Measurements from ENCODE around the gene RUNDC3A.

RUNDC3A gene

GRCh38 chr17:44308320-44308818 is at the start of gene RUNDC3A:
RUNDC3A (plus strand) TSS chr17:44308601; CDS start chr17:44308833, 232 bp downstream.
- Histone ChIP-seq H3K27me3 (ENCODE audit: control insufficient read depth in 1 of 2, insufficient read depth in 2 of 2, low read length in 2 of 2) (peaks cover 4 to 7% of the 10 kb centered on the region in 2 donors), H3K9ac (ENCODE audit: low read length in 2 of 2) (peak within 1 kb of the TSS in 1 of 2 donors; percentile 33), H3K9me3 (ENCODE audit: control insufficient read depth in 2 of 2, low read length in 2 of 2) (no peaks in the 10 kb centered on the region), H3K27ac (ENCODE audit: low read length) (peak within 1 kb of the TSS; percentile 41), H3K4me1 (ENCODE audit: control insufficient read depth, insufficient read depth, low read length) (peaks cover 16% of the 10 kb centered on the region), H3K4me3 (ENCODE audit: low read length in 2 of 2) (peak within 1 kb of the TSS; percentile 60 to 71), H3K36me3 (ENCODE audit: control insufficient read depth in 2 of 2, insufficient read depth in 2 of 2, low read length in 2 of 2) (no peaks in the 10 kb centered on the region)

- Histone ChIP-seq H3K9ac (ENCODE audit: low read length in 2 of 2) (no peak overlapping the region), H3K4me1 (ENCODE audit: control insufficient read depth, insufficient read depth, low read length) (no peaks in the 10 kb centered on the region), H3K36me3 (ENCODE audit: control insufficient read depth in 2 of 2, insufficient read depth in 2 of 2, low read length in 2 of 2) (no peaks in the 10 kb centered on the region), H3K4me3 (ENCODE audit: low read length in 2 of 2) (no peak overlapping the region), H3K9me3 (ENCODE audit: control insufficient read depth in 2 of 2, low read length in 2 of 2) (no peaks in the 10 kb centered on the region), H3K27ac (ENCODE audit: low read length) (no peak overlapping the region), H3K27me3 (ENCODE audit: control insufficient read depth in 1 of 2, insufficient read depth in 2 of 2, low read length in 2 of 2) (peaks cover 0 to 5% of the 10 kb centered on the region in 2 donors)
Measured at GRCh38 chr17:44258811-44259351, 49.5 kb upstream of the RUNDC3A start.

- H3K27ac ChIP-seq (ENCODE audit: low read length) = no peak overlapping the region
Measured at GRCh38 chr17:44260296-44260695, 48.1 kb upstream of the RUNDC3A start.

GRCh38 chr17:44262654-44263225 is 45.7 kb upstream of the RUNDC3A start:
- no peak overlapping the region for H3K9ac ChIP-seq (ENCODE audit: low read length in 2 of 2)
- peaks cover 0 to 5% of the 10 kb centered on the region in 2 donors for H3K27me3 ChIP-seq (ENCODE audit: control insufficient read depth in 1 of 2, insufficient read depth in 2 of 2, low read length in 2 of 2)
- no peaks in the 10 kb centered on the region for H3K4me1 ChIP-seq (ENCODE audit: control insufficient read depth, insufficient read depth, low read length)
- no peaks in the 10 kb centered on the region for H3K9me3 ChIP-seq (ENCODE audit: control insufficient read depth in 2 of 2, low read length in 2 of 2)
- H3K27ac ChIP-seq (ENCODE audit: low read length) = no peak overlapping the region
- H3K36me3 ChIP-seq (ENCODE audit: control insufficient read depth in 2 of 2, insufficient read depth in 2 of 2, low read length in 2 of 2) = no peaks in the 10 kb centered on the region
- no peak overlapping the region for H3K4me3 ChIP-seq (ENCODE audit: low read length in 2 of 2)

More at GRCh38 chr17:44260296-44260695, 48.1 kb upstream of the RUNDC3A start:
- Histone ChIP-seq H3K27me3 (ENCODE audit: control insufficient read depth in 1 of 2, insufficient read depth in 2 of 2, low read length in 2 of 2) (peaks cover 0 to 5% of the 10 kb centered on the region in 2 donors), H3K4me1 (ENCODE audit: control insufficient read depth, insufficient read depth, low read length) (no peaks in the 10 kb centered on the region), H3K36me3 (ENCODE audit: control insufficient read depth in 2 of 2, insufficient read depth in 2 of 2, low read length in 2 of 2) (no peaks in the 10 kb centered on the region), H3K9me3 (ENCODE audit: control insufficient read depth in 2 of 2, low read length in 2 of 2) (no peaks in the 10 kb centered on the region), H3K4me3 (ENCODE audit: low read length in 2 of 2) (no peak overlapping the region), H3K9ac (ENCODE audit: low read length in 2 of 2) (no peak overlapping the region)

- no peaks in the 10 kb centered on the region for H3K36me3 ChIP-seq (ENCODE audit: control insufficient read depth in 2 of 2, insufficient read depth in 2 of 2, low read length in 2 of 2)
- peaks cover 0 to 7% of the 10 kb centered on the region in 2 donors for H3K27me3 ChIP-seq (ENCODE audit: control insufficient read depth in 1 of 2, insufficient read depth in 2 of 2, low read length in 2 of 2)
- H3K9ac ChIP-seq (ENCODE audit: low read length in 2 of 2) = no peak overlapping the region
- no peaks in the 10 kb centered on the region for H3K4me1 ChIP-seq (ENCODE audit: control insufficient read depth, insufficient read depth, low read length)
- H3K27ac ChIP-seq (ENCODE audit: low read length) = no peak overlapping the region
- no peaks in the 10 kb centered on the region for H3K9me3 ChIP-seq (ENCODE audit: control insufficient read depth in 2 of 2, low read length in 2 of 2)
- H3K4me3 ChIP-seq (ENCODE audit: low read length in 2 of 2) = no peak overlapping the region
Measured at GRCh38 chr17:44263345-44263902, 45.0 kb upstream of the RUNDC3A start.

GRCh38 chr17:44266402-44267164 is 41.8 kb upstream of the RUNDC3A start:
- H3K36me3 ChIP-seq (ENCODE audit: control insufficient read depth in 2 of 2, insufficient read depth in 2 of 2, low read length in 2 of 2) = no peaks in the 10 kb centered on the region
- H3K4me1 ChIP-seq (ENCODE audit: control insufficient read depth, insufficient read depth, low read length) = no peaks in the 10 kb centered on the region
- no peaks in the 10 kb centered on the region for H3K9me3 ChIP-seq (ENCODE audit: control insufficient read depth in 2 of 2, low read length in 2 of 2)
- peaks cover 0 to 10% of the 10 kb centered on the region in 2 donors for H3K27me3 ChIP-seq (ENCODE audit: control insufficient read depth in 1 of 2, insufficient read depth in 2 of 2, low read length in 2 of 2)
- no peak overlapping the region for H3K4me3 ChIP-seq (ENCODE audit: low read length in 2 of 2)
- H3K27ac ChIP-seq (ENCODE audit: low read length) = no peak overlapping the region
- no peak overlapping the region for H3K9ac ChIP-seq (ENCODE audit: low read length in 2 of 2)

- peaks cover 3 to 11% of the 10 kb centered on the region in 2 donors for H3K27me3 ChIP-seq (ENCODE audit: control insufficient read depth in 1 of 2, insufficient read depth in 2 of 2, low read length in 2 of 2)
- no peak overlapping the region for H3K9ac ChIP-seq (ENCODE audit: low read length in 2 of 2)
- no peaks in the 10 kb centered on the region for H3K4me1 ChIP-seq (ENCODE audit: control insufficient read depth, insufficient read depth, low read length)
- no peaks in the 10 kb centered on the region for H3K36me3 ChIP-seq (ENCODE audit: control insufficient read depth in 2 of 2, insufficient read depth in 2 of 2, low read length in 2 of 2)
- H3K9me3 ChIP-seq (ENCODE audit: control insufficient read depth in 2 of 2, low read length in 2 of 2) = no peaks in the 10 kb centered on the region
- H3K4me3 ChIP-seq (ENCODE audit: low read length in 2 of 2) = no peak overlapping the region
- H3K27ac ChIP-seq (ENCODE audit: low read length) = no peak overlapping the region
Measured at GRCh38 chr17:44267165-44267455, 41.3 kb upstream of the RUNDC3A start.

- Histone ChIP-seq H3K4me1 (ENCODE audit: control insufficient read depth, insufficient read depth, low read length) (no peaks in the 10 kb centered on the region), H3K4me3 (ENCODE audit: low read length in 2 of 2) (no peak within 1 kb of the TSS), H3K9me3 (ENCODE audit: control insufficient read depth in 2 of 2, low read length in 2 of 2) (no peaks in the 10 kb centered on the region), H3K9ac (ENCODE audit: low read length in 2 of 2) (no peak within 1 kb of the TSS), H3K27ac (ENCODE audit: low read length) (no peak within 1 kb of the TSS), H3K36me3 (ENCODE audit: control insufficient read depth in 2 of 2, insufficient read depth in 2 of 2, low read length in 2 of 2) (no peaks in the 10 kb centered on the region), H3K27me3 (ENCODE audit: control insufficient read depth in 1 of 2, insufficient read depth in 2 of 2, low read length in 2 of 2) (peaks cover 9 to 10% of the 10 kb centered on the region in 2 donors)
Measured at GRCh38 chr17:44267818-44268490, 40.4 kb upstream of the RUNDC3A start, which contains the start of gene SLC4A1. SLC4A1 (minus strand) TSS chr17:44268135; CDS start chr17:44262866, 5,269 bp downstream.

GRCh38 chr17:44268709-44269534 is 39.5 kb upstream of the RUNDC3A start:
- Histone ChIP-seq H3K27ac (ENCODE audit: low read length) (no peak overlapping the region), H3K36me3 (ENCODE audit: control insufficient read depth in 2 of 2, insufficient read depth in 2 of 2, low read length in 2 of 2) (no peaks in the 10 kb centered on the region), H3K9ac (ENCODE audit: low read length in 2 of 2) (no peak overlapping the region), H3K4me3 (ENCODE audit: low read length in 2 of 2) (no peak overlapping the region), H3K4me1 (ENCODE audit: control insufficient read depth, insufficient read depth, low read length) (no peaks in the 10 kb centered on the region), H3K9me3 (ENCODE audit: control insufficient read depth in 2 of 2, low read length in 2 of 2) (no peaks in the 10 kb centered on the region), H3K27me3 (ENCODE audit: control insufficient read depth in 1 of 2, insufficient read depth in 2 of 2, low read length in 2 of 2) (peaks cover 9 to 11% of the 10 kb centered on the region in 2 donors)
